ENCODE results near the gene SAMD1.

SAMD1 gene

GRCh38 chr19:14127176-14127575 lies 36.6 kb upstream of the SAMD1 start:
- H3K9ac ChIP-seq: peak overlapping the region in 10 of 11 experiments; percentile 1 to 77 (median 67); a peak in 15 of 22 replicates
- peaks cover 18 to 73% (median 57%) of the 10 kb centered on the region in 10 experiments; a peak in 19 of 20 replicates for H3K4me1 ChIP-seq
- peak overlapping the region in 9 of 11 experiments; percentile 75 to 99 (median 89); a peak in 15 of 22 replicates for H3K4me2 ChIP-seq
- H3K27ac ChIP-seq: peak overlapping the region; percentile 51 to 87 (median 79); a peak in 21 of 22 replicates
- peaks cover 0 to 2% (median 0%) of the 10 kb centered on the region in 11 experiments; a peak in 2 of 22 replicates for H4K20me1 ChIP-seq
- no peak for TF ChIP-seq Cebpa-rat (IDR thresholded peaks at IDR 0.05)
- no peaks in the 10 kb centered on the region for H3K27me3 ChIP-seq
- no peak overlapping the region for H3K4me3 ChIP-seq
- no peaks in the 10 kb centered on the region for H3K9me3 ChIP-seq (replicated peaks in 1 of 11)
- H3K36me3 ChIP-seq: peaks cover 0 to 99% (median 84%) of the 10 kb centered on the region in 11 experiments; a peak in 19 of 22 replicates

GRCh38 chr19:14122924-14123323 lies 32.4 kb upstream of the SAMD1 start:
- H3K4me2 ChIP-seq: no peak overlapping the region
- peaks cover 19 to 66% (median 42%) of the 10 kb centered on the region in 10 experiments for H3K4me1 ChIP-seq
- H3K27ac ChIP-seq: 0 out of 22 replicates have a peak overlapping the region, but pooled peaks of 2 of the 11 experiments have one; percentile 2 to 4
- H4K20me1 ChIP-seq: no peaks in the 10 kb centered on the region
- 0 out of 22 replicates have a peak overlapping the region, but pooled peaks of 1 of the 11 experiments have one; percentile 15 for H3K9ac ChIP-seq
- no peaks in the 10 kb centered on the region for H3K9me3 ChIP-seq (replicated peaks in 1 of 11)
- TF ChIP-seq Cebpa-rat (IDR thresholded peaks at IDR 0.05): no peak
- H3K36me3 ChIP-seq: peaks cover 0 to 84% (median 76%) of the 10 kb centered on the region in 11 experiments; a peak in 19 of 22 replicates
- H3K4me3 ChIP-seq: no peak overlapping the region
- no peaks in the 10 kb centered on the region for H3K27me3 ChIP-seq

GRCh38 chr19:14120497-14120780 lies 29.9 kb upstream of the SAMD1 start:
- peaks cover 36 to 55% (median 42%) of the 10 kb centered on the region in 10 experiments for H3K4me1 ChIP-seq
- H4K20me1 ChIP-seq: peaks cover 0 to 19% (median 2%) of the 10 kb centered on the region in 11 experiments; a peak in 9 of 22 replicates
- H3K9ac ChIP-seq: peak overlapping the region in 8 of 11 experiments; percentile 14 to 96 (median 90); a peak in 9 of 22 replicates
- H3K27ac ChIP-seq: peak overlapping the region; percentile 92 to 98 (median 96); a peak in 20 of 22 replicates
- peak overlapping the region in 1 of 10 experiments; percentile 78; a peak in 1 of 20 replicates for H3K4me3 ChIP-seq
- H3K9me3 ChIP-seq (replicated peaks in 1 of 11): no peaks in the 10 kb centered on the region
- TF ChIP-seq Cebpa-rat (IDR thresholded peaks at IDR 0.05): no peak
- H3K36me3 ChIP-seq: peaks cover 0 to 61% (median 52%) of the 10 kb centered on the region in 11 experiments; a peak in 19 of 22 replicates
- no peaks in the 10 kb centered on the region for H3K27me3 ChIP-seq
- H3K4me2 ChIP-seq: peak overlapping the region in 8 of 11 experiments; percentile 89 to 100 (median 98); a peak in 13 of 22 replicates

- H3K9ac ChIP-seq: peak overlapping the region; percentile 86 to 97 (median 93)
- H4K20me1 ChIP-seq: peaks cover 0 to 21% (median 5%) of the 10 kb centered on the region in 11 experiments; a peak in 9 of 22 replicates
- H3K4me3 ChIP-seq: peak overlapping the region in 8 of 10 experiments; percentile 78 to 98 (median 94); a peak in 14 of 20 replicates
- peaks cover 0 to 56% (median 46%) of the 10 kb centered on the region in 11 experiments; a peak in 19 of 22 replicates for H3K36me3 ChIP-seq
- H3K9me3 ChIP-seq (replicated peaks in 1 of 11): no peaks in the 10 kb centered on the region
- peak overlapping the region; percentile 92 to 98 (median 96) for H3K27ac ChIP-seq
- H3K4me2 ChIP-seq: peak overlapping the region; percentile 89 to 100 (median 99)
- TF ChIP-seq Cebpa-rat (IDR thresholded peaks at IDR 0.05): no peak
- H3K27me3 ChIP-seq: no peaks in the 10 kb centered on the region
- peaks cover 41 to 61% (median 47%) of the 10 kb centered on the region in 10 experiments for H3K4me1 ChIP-seq
Observed at GRCh38 chr19:14119644-14120496, 29.3 kb upstream of the SAMD1 start.

- H3K4me2 ChIP-seq: peak overlapping the region; percentile 89 to 100 (median 99)
- peaks cover 0 to 27% (median 10%) of the 10 kb centered on the region in 11 experiments; a peak in 15 of 22 replicates for H4K20me1 ChIP-seq
- peak overlapping the region; percentile 92 to 98 (median 96) for H3K27ac ChIP-seq
- no peak for TF ChIP-seq Cebpa-rat (IDR thresholded peaks at IDR 0.05)
- peaks cover 49 to 68% (median 54%) of the 10 kb centered on the region in 10 experiments for H3K4me1 ChIP-seq
- H3K27me3 ChIP-seq: no peaks in the 10 kb centered on the region
- no peaks in the 10 kb centered on the region for H3K9me3 ChIP-seq (replicated peaks in 1 of 11)
- peak overlapping the region; percentile 78 to 98 (median 92); a peak in 18 of 20 replicates for H3K4me3 ChIP-seq
- H3K36me3 ChIP-seq: peaks cover 0 to 48% (median 39%) of the 10 kb centered on the region in 11 experiments; a peak in 17 of 22 replicates
- peak overlapping the region; percentile 86 to 97 (median 93) for H3K9ac ChIP-seq
Observed at GRCh38 chr19:14119146-14119545, 28.6 kb upstream of the SAMD1 start.

GRCh38 chr19:14118165-14119051 lies 27.9 kb upstream of the SAMD1 start:
- Histone ChIP-seq H3K36me3 (peaks cover 0 to 41% (median 31%) of the 10 kb centered on the region in 11 experiments; a peak in 16 of 22 replicates), H3K9me3 (replicated peaks in 1 of 11) (no peaks in the 10 kb centered on the region), H3K4me3 (peak overlapping the region; percentile 78 to 98 (median 92)), H3K4me2 (peak overlapping the region; percentile 89 to 100 (median 99)), H3K9ac (peak overlapping the region; percentile 86 to 97 (median 93)), H4K20me1 (peaks cover 0 to 35% (median 17%) of the 10 kb centered on the region in 11 experiments; a peak in 17 of 22 replicates), H3K27me3 (no peaks in the 10 kb centered on the region), H3K4me1 (peaks cover 56 to 75% (median 61%) of the 10 kb centered on the region in 10 experiments), H3K27ac (peak overlapping the region; percentile 92 to 98 (median 96))
- peak; percentile 88 to 99 (median 96) for TF ChIP-seq Cebpa-rat (IDR thresholded peaks at IDR 0.05)

GRCh38 chr19:14117668-14118164 lies 27.2 kb upstream of the SAMD1 start, which contains the start of gene PRKACA:
Gene PRKACA, minus strand, starts transcription at chr19:14117762. Its CDS starts 215 bp downstream, at chr19:14117547.
- peak within 1 kb of the TSS; percentile 95 to 100 (median 99) for H3K4me2 ChIP-seq
- H3K36me3 ChIP-seq: peaks cover 0 to 38% (median 26%) of the 10 kb centered on the region in 11 experiments; a peak in 16 of 22 replicates
- H4K20me1 ChIP-seq: peaks cover 0 to 42% (median 24%) of the 10 kb centered on the region in 11 experiments; a peak in 18 of 22 replicates
- H3K27me3 ChIP-seq: no peaks in the 10 kb centered on the region
- peaks cover 63 to 81% (median 68%) of the 10 kb centered on the region in 10 experiments for H3K4me1 ChIP-seq
- H3K9me3 ChIP-seq (replicated peaks in 1 of 11): no peaks in the 10 kb centered on the region
- H3K9ac ChIP-seq: peak within 1 kb of the TSS; percentile 86 to 97 (median 93)
- H3K27ac ChIP-seq: peak within 1 kb of the TSS; percentile 92 to 98 (median 96)
- TF ChIP-seq Cebpa-rat (IDR thresholded peaks at IDR 0.05): no peak
- H3K4me3 ChIP-seq: peak within 1 kb of the TSS; percentile 88 to 98 (median 96)
